AG04449 (cell line): ENCODE measurements around the gene NMNAT1.
"Not testable (repeated sequence)": the region's sequence is repeated elsewhere in the genome, so short reads cannot be mapped to it uniquely, and the experiment has no call there.

Source experiments
- CTCF ChIA-PET: fragments of 350-600 bp; formaldehyde crosslinking; extraction: SDS; loops from one replicate; lab custom pipeline; 2021; ENCODE audit warnings: antibody characterized with exemption; lab: Yijun Ruan, JAX
- POLR2A ChIA-PET: fragments of 400-600, 350-600 bp; formaldehyde crosslinking; extraction: SDS; loops from one replicate; lab custom pipeline; 2020; ENCODE audit warnings: antibody characterized with exemption, inconsistent platforms; lab: Yijun Ruan, JAX
- DNase-seq: peaks from one replicate; pipeline ENCODE4 v3.0.0-alpha.2; 2010; ENCODE audit warnings: low read depth, low spot score
- H3K4me3 ChIP-seq: 2 replicates; pipeline ENCODE4 v1.5.1; 2011; ENCODE audit warnings: low read depth, mild to moderate bottlenecking, control low read depth, low read length
- CTCF ChIP-seq: IDR thresholded peaks from one replicate; pipeline ENCODE4 v1.5.1; 2011; ENCODE audit warnings: mild to moderate bottlenecking, moderate library complexity, low read length, control low read depth, inconsistent platforms; ENCODE audit not compliant: insufficient read depth; ENCODE audit errors: missing control alignments

NMNAT1 gene

GRCh38 chr1:9909234-9910046, 33.8 kb upstream of the NMNAT1 start:
- no peak for TF ChIP-seq CTCF
- ChIA-PET CTCF (interaction anchor here (0.6 kb wide), 2 partner anchors 16 to 41 kb away, joined by 3 read pairs; no protein-coding TSS in a partner anchor), POLR2A (no interaction called here)
- DNase-seq: no peak
- H3K4me3 ChIP-seq: peak overlapping the region; percentile 75

- ChIA-PET POLR2A (interaction anchor here (1.2 kb wide), 1 partner anchor 33 kb away, joined by 5 read pairs; the partner anchor contains the start of genes LZIC and NMNAT1), CTCF (no interaction called here)
- H3K4me3 ChIP-seq: peak within 1 kb of the TSS; percentile 75
- TF ChIP-seq CTCF: no peak
- DNase-seq: no peak
Observed at GRCh38 chr1:9910076-9910422, 33.2 kb upstream of the NMNAT1 start, which contains the start of gene CTNNBIP1. Gene CTNNBIP1, minus strand, starts transcription at chr1:9910269. Its CDS starts 38,205 bp downstream, at chr1:9872064.

GRCh38 chr1:9910423-9911178, 32.7 kb upstream of the NMNAT1 start:
- CTCF ChIA-PET: no interaction called here
- no peak for TF ChIP-seq CTCF
- H3K4me3 ChIP-seq: peak overlapping the region; percentile 67
- POLR2A ChIA-PET: interaction anchor here (0.6 to 1.2 kb wide), 3 partner anchors 22 to 113 kb away, joined by 3 to 5 read pairs (median 3); partner anchors contain the start of genes LZIC and NMNAT1
- DNase-seq: peak; percentile 89

- no peak overlapping the region for H3K4me3 ChIP-seq
- DNase-seq: no peak
- ChIA-PET POLR2A (no interaction called here), CTCF (interaction anchor here (1.0 to 5.9 kb wide), 4 partner anchors 10 to 297 kb away, joined by 3 to 63 read pairs (median 4); partner anchors contain the start of genes LZIC and NMNAT1)
- no peak for TF ChIP-seq CTCF
Observed at GRCh38 chr1:9912264-9912936, 30.9 kb upstream of the NMNAT1 start.

- CTCF ChIA-PET: interaction anchor here (1.0 to 5.9 kb wide), 8 partner anchors 8 to 515 kb away, joined by 3 to 63 read pairs (median 4); no protein-coding TSS in a partner anchor
- POLR2A ChIA-PET: no interaction called here
- H3K4me3 ChIP-seq: no peak overlapping the region
- no peak for TF ChIP-seq CTCF
- DNase-seq: no peak
Observed at GRCh38 chr1:9914610-9914937, 28.7 kb upstream of the NMNAT1 start.

- DNase-seq: no peak
- no peak for TF ChIP-seq CTCF
- ChIA-PET CTCF (interaction anchor here (1.5 to 5.9 kb wide), 3 partner anchors 25 to 290 kb away, joined by 4 to 63 read pairs (median 5); no protein-coding TSS in a partner anchor), POLR2A (no interaction called here)
- H3K4me3 ChIP-seq: no peak overlapping the region
Observed at GRCh38 chr1:9916452-9916851, 26.8 kb upstream of the NMNAT1 start.

- DNase-seq, POLR2A ChIA-PET, H3K4me3 ChIP-seq: not testable (repeated sequence)
- CTCF ChIA-PET: interaction anchor here (0.7 to 5.9 kb wide), 4 partner anchors 11 to 291 kb away, joined by 3 to 63 read pairs (median 4); no protein-coding TSS in a partner anchor
Observed at GRCh38 chr1:9917495-9917894, 25.8 kb upstream of the NMNAT1 start.
